ENCODE results near the gene KRT34. TPM values are rescaled to one million over a fixed set of nuclear protein-coding genes. Genes with fewer than 3 reads are reported as not detected.

KRT34 gene
- total RNA-seq, 1 experiment from 2014 or later: not detected

DNA sequence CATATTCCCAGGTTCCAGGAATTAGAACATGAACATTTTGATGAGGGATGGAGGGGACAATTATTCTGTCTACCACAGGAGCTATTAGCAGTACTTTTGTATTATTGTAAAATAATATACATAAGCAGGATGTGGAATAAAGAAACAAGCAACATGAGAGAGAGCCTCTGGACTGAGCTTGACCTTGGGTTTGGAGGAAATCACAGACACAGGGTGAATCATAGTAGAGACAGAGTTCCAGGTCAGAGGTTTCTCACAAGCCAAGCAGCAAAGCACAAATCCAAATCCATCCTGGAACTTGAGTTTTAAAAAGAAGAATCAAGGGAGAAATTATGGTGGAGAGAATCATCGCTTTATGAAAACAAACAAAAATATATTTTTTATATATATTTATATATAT is 10.2 kb upstream of the KRT34 start:
- no peaks in the 10 kb centered on the region for H3K79me2 ChIP-seq (ENCODE audit: insufficient read depth, low read length)
- H3K27ac ChIP-seq (ENCODE audit: low read depth, low read length): no peak overlapping the region
- ChIA-PET RAD21 (ENCODE audit: low non-redundant PET in 1 of 2, low total read pairs in 2 of 2, uncharacterized antibody in 2 of 2, unreplicated experiment in 2 of 2) (no interaction called here), POLR2A (no interaction called here), CTCF (no interaction called here)
- no peak overlapping the region for H3K9ac ChIP-seq (ENCODE audit: low read length)
- intact Hi-C loops (cut with micrococcal nuclease): no loop called here
- no peak for TF ChIP-seq SIN3A (IDR thresholded peaks at IDR 0.05; ENCODE audit: low read depth)
- TF ChIP-seq TCF7L2 (IDR thresholded peaks at IDR 0.05; ENCODE audit: borderline replicate concordance, extremely low read depth, insufficient read depth, insufficient read length): no peak
- no peak for TF ChIP-seq CEBPB (IDR thresholded peaks at IDR 0.05; ENCODE audit: low read depth)
- TF ChIP-seq MAX (IDR thresholded peaks at IDR 0.05): no peak
- TF ChIP-seq SP1 (IDR thresholded peaks at IDR 0.05; ENCODE audit: low read depth): no peak
- no peak for TF ChIP-seq EZH2 (IDR thresholded peaks at IDR 0.05)
- TF ChIP-seq, protein P1, sequence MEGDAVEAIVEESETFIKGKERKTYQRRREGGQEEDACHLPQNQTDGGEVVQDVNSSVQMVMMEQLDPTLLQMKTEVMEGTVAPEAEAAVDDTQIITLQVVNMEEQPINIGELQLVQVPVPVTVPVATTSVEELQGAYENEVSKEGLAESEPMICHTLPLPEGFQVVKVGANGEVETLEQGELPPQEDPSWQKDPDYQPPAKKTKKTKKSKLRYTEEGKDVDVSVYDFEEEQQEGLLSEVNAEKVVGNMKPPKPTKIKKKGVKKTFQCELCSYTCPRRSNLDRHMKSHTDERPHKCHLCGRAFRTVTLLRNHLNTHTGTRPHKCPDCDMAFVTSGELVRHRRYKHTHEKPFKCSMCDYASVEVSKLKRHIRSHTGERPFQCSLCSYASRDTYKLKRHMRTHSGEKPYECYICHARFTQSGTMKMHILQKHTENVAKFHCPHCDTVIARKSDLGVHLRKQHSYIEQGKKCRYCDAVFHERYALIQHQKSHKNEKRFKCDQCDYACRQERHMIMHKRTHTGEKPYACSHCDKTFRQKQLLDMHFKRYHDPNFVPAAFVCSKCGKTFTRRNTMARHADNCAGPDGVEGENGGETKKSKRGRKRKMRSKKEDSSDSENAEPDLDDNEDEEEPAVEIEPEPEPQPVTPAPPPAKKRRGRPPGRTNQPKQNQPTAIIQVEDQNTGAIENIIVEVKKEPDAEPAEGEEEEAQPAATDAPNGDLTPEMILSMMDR (IDR thresholded peaks at IDR 0.05 in 2 of 3, conservative IDR thresholded peaks at IDR 0.05 in 1 of 3; ENCODE audit: borderline replicate concordance in 1 of 3, insufficient read depth in 1 of 3, low read depth in 2 of 3, low read length in 2 of 3): no peak
- TF ChIP-seq ZNF274 (IDR thresholded peaks at IDR 0.05; ENCODE audit: low read depth, low read length): no peak
- TF ChIP-seq SRF (IDR thresholded peaks at IDR 0.05; ENCODE audit: low read depth): no peak
- TF ChIP-seq ATF3 (IDR thresholded peaks at IDR 0.05): no peak
- no peak for TF ChIP-seq EZH2phosphoT487 (IDR thresholded peaks at IDR 0.05; ENCODE audit: borderline replicate concordance)
- TF ChIP-seq, protein P2, sequence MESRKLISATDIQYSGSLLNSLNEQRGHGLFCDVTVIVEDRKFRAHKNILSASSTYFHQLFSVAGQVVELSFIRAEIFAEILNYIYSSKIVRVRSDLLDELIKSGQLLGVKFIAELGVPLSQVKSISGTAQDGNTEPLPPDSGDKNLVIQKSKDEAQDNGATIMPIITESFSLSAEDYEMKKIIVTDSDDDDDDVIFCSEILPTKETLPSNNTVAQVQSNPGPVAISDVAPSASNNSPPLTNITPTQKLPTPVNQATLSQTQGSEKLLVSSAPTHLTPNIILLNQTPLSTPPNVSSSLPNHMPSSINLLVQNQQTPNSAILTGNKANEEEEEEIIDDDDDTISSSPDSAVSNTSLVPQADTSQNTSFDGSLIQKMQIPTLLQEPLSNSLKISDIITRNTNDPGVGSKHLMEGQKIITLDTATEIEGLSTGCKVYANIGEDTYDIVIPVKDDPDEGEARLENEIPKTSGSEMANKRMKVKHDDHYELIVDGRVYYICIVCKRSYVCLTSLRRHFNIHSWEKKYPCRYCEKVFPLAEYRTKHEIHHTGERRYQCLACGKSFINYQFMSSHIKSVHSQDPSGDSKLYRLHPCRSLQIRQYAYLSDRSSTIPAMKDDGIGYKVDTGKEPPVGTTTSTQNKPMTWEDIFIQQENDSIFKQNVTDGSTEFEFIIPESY (IDR thresholded peaks at IDR 0.05; ENCODE audit: extremely low read depth, insufficient replicate concordance, low read length): no peak
- TF ChIP-seq, protein P3, sequence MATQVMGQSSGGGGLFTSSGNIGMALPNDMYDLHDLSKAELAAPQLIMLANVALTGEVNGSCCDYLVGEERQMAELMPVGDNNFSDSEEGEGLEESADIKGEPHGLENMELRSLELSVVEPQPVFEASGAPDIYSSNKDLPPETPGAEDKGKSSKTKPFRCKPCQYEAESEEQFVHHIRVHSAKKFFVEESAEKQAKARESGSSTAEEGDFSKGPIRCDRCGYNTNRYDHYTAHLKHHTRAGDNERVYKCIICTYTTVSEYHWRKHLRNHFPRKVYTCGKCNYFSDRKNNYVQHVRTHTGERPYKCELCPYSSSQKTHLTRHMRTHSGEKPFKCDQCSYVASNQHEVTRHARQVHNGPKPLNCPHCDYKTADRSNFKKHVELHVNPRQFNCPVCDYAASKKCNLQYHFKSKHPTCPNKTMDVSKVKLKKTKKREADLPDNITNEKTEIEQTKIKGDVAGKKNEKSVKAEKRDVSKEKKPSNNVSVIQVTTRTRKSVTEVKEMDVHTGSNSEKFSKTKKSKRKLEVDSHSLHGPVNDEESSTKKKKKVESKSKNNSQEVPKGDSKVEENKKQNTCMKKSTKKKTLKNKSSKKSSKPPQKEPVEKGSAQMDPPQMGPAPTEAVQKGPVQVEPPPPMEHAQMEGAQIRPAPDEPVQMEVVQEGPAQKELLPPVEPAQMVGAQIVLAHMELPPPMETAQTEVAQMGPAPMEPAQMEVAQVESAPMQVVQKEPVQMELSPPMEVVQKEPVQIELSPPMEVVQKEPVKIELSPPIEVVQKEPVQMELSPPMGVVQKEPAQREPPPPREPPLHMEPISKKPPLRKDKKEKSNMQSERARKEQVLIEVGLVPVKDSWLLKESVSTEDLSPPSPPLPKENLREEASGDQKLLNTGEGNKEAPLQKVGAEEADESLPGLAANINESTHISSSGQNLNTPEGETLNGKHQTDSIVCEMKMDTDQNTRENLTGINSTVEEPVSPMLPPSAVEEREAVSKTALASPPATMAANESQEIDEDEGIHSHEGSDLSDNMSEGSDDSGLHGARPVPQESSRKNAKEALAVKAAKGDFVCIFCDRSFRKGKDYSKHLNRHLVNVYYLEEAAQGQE (IDR thresholded peaks at IDR 0.05; ENCODE audit: low read depth): no peak
- no peak for TF ChIP-seq FOSL1 (IDR thresholded peaks at IDR 0.05; ENCODE audit: low read depth)
- no peak for TF ChIP-seq CBX3 (IDR thresholded peaks at IDR 0.05; ENCODE audit: low read depth)
- peaks cover 0 to 7% of the 10 kb centered on the region in 2 experiments; a peak in 1 of 4 replicates for H3K9me3 ChIP-seq (ENCODE audit: control insufficient read depth in 1 of 2, insufficient read depth in 1 of 2, low read depth in 1 of 2, low read length in 2 of 2)
- H3K4me3 ChIP-seq (replicated peaks in 1 of 2; ENCODE audit: low read depth in 1 of 2, low read length in 2 of 2): no peak overlapping the region
- DNase-seq (ENCODE audit: low read depth, low spot score) (no peak), ATAC-seq (no peak)
- H3K9me2 ChIP-seq (ENCODE audit: insufficient read depth): no peaks in the 10 kb centered on the region
- no TSS peak for BruUV-seq (replicated peaks)
- no peaks in the 10 kb centered on the region for H4K20me1 ChIP-seq (ENCODE audit: insufficient read depth)
- peaks cover 2 to 17% of the 10 kb centered on the region in 2 experiments; a peak in 2 of 4 replicates for H3K4me1 ChIP-seq (ENCODE audit: control insufficient read depth in 1 of 2, insufficient read depth in 2 of 2, low read length in 2 of 2)
- H3K4me2 ChIP-seq (ENCODE audit: low read length): no peak overlapping the region
- no peaks in the 10 kb centered on the region for H3K27me3 ChIP-seq (ENCODE audit: insufficient read depth, low read length)
- H3K36me3 ChIP-seq (ENCODE audit: control insufficient read depth in 1 of 2, insufficient read depth in 2 of 2, low read length in 2 of 2): no peaks in the 10 kb centered on the region
- H2AFZ ChIP-seq (ENCODE audit: low read depth, low read length, poor library complexity, severe bottlenecking): no peak overlapping the region

Data from HCT116 (cell line).